ENCODE measurements around the gene HOTAIR.

GRCh38 chr12:53974084-53975063, at the start of gene HOTAIR:
- TF ChIP-seq CTCF (conservative IDR thresholded peaks at IDR 0.05; ENCODE audit: low read depth, low read length), result no peak
- no peak for TF ChIP-seq EZH2 (IDR thresholded peaks at IDR 0.05; ENCODE audit: borderline replicate concordance, low read depth, low read length, poor library complexity, severe bottlenecking)
